ENCODE results near the gene OR10A3. TPM values are rescaled to one million over a fixed set of nuclear protein-coding genes. Genes with fewer than 3 reads are reported as not detected.

Gene OR10A3
- total and polyA plus RNA-seq, 2 experiments from 2014 or later = 0.14 to 0.52 TPM

GRCh38 chr11:7931168-7931567 lies 10.3 kb downstream of the OR10A3 start, which contains the start of gene OR10A6:
OR10A6 (minus strand) TSS chr11:7931268; CDS start chr11:7928662, 2,606 bp downstream.
- Histone ChIP-seq H3K4me2 (no peak within 1 kb of the TSS), H3K79me2 (replicated peaks; ENCODE audit: insufficient read depth) (no peaks in the 10 kb centered on the region), H3F3A (replicated peaks; ENCODE audit: low read depth) (no peaks in the 10 kb centered on the region), H3K36me3 (ENCODE audit: insufficient read depth) (peaks cover 6% of the 10 kb centered on the region), H3K27me3 (ENCODE audit: insufficient read depth) (no peaks in the 10 kb centered on the region), H2AFZ (no peak within 1 kb of the TSS), H3K4me3 (no peak within 1 kb of the TSS), H3K9me2 (ENCODE audit: insufficient read depth) (peaks cover 4% of the 10 kb centered on the region; the same call in 1 of the 2 replicates), H3K27ac (ENCODE audit: low read depth) (no peak within 1 kb of the TSS), H4K20me1 (replicated peaks; ENCODE audit: insufficient read depth) (no peaks in the 10 kb centered on the region), H3K4me1 (ENCODE audit: insufficient read depth) (no peaks in the 10 kb centered on the region)
- Mint-ChIP-seq H3K4me3 (no peak within 1 kb of the TSS), H3K9me3 (peaks cover 3% of the 10 kb centered on the region; the same call in 2 of the 3 replicates), H3K27ac (no peak within 1 kb of the TSS), H3K4me1 (no peaks in the 10 kb centered on the region), H3K27me3 (ENCODE audit: insufficient read depth, low read depth, poor library complexity) (no peaks in the 10 kb centered on the region), H3K36me3 (ENCODE audit: low read depth) (peaks cover 3% of the 10 kb centered on the region; the same call in 2 of the 3 replicates)
- DNase-seq (ENCODE audit: low spot score) = no peak
- TF ChIP-seq ZNF114 (CRISPR knock-in tag; IDR thresholded peaks at IDR 0.05) (no peak), POLR2AphosphoS5 (IDR thresholded peaks at IDR 0.05; ENCODE audit: low read depth) (no peak), ETS1 (IDR thresholded peaks at IDR 0.05) (no peak), EZH2 (IDR thresholded peaks at IDR 0.05; ENCODE audit: low read depth, unreplicated experiment) (no peak)
- ATAC-seq = no peak

- Histone ChIP-seq H3F3A (replicated peaks; ENCODE audit: low read depth) (no peaks in the 10 kb centered on the region), H3K9me2 (ENCODE audit: insufficient read depth) (peaks cover 4% of the 10 kb centered on the region; the same call in 1 of the 2 replicates), H3K4me1 (ENCODE audit: insufficient read depth) (no peaks in the 10 kb centered on the region), H3K4me3 (no peak overlapping the region), H3K79me2 (replicated peaks; ENCODE audit: insufficient read depth) (no peaks in the 10 kb centered on the region), H4K20me1 (replicated peaks; ENCODE audit: insufficient read depth) (no peaks in the 10 kb centered on the region), H3K27me3 (ENCODE audit: insufficient read depth) (no peaks in the 10 kb centered on the region), H3K27ac (ENCODE audit: low read depth) (no peak overlapping the region), H2AFZ (no peak overlapping the region), H3K4me2 (no peak overlapping the region), H3K36me3 (ENCODE audit: insufficient read depth) (peaks cover 11% of the 10 kb centered on the region)
- H3K4me1 Mint-ChIP-seq = no peaks in the 10 kb centered on the region
- H3K9me3 Mint-ChIP-seq = peaks cover 9% of the 10 kb centered on the region
- peaks cover 6% of the 10 kb centered on the region; the same call in 2 of the 3 replicates for H3K36me3 Mint-ChIP-seq (ENCODE audit: low read depth)
- no peak overlapping the region for H3K4me3 Mint-ChIP-seq
- DNase-seq (ENCODE audit: low spot score) (no peak), ATAC-seq (no peak)
- H3K27ac Mint-ChIP-seq = no peak overlapping the region
- TF ChIP-seq CTCF (conservative IDR thresholded peaks at IDR 0.05; ENCODE audit: low read depth in 2 of 2) (no peak), ZNF462 (CRISPR knock-in tag; IDR thresholded peaks at IDR 0.05) (no peak), NANOG (IDR thresholded peaks at IDR 0.05; ENCODE audit: borderline replicate concordance) (no peak), STAT1 (IDR thresholded peaks at IDR 0.05; ENCODE audit: unreplicated experiment) (no peak), EZH2phosphoT487 (IDR thresholded peaks at IDR 0.05; ENCODE audit: unreplicated experiment) (no peak)
- H3K27me3 Mint-ChIP-seq (ENCODE audit: insufficient read depth, low read depth, poor library complexity) = no peaks in the 10 kb centered on the region
These were observed 13.9 kb downstream of the OR10A3 start for GRCh38 chr11:7927635-7928034.
